ENCODE results near the gene SMAD7.

GRCh38 chr18:48993586-48993985, 42.8 kb upstream of the SMAD7 start:
- no peak for TF ChIP-seq EZH2phosphoT487 (IDR thresholded peaks at IDR 0.05; ENCODE audit: borderline replicate concordance, low read depth, low read length)
- no peak for TF ChIP-seq CTCF (conservative IDR thresholded peaks at IDR 0.05; ENCODE audit: low read length)

All from OCI-LY7 (cell line).